Measurements from ENCODE around the gene PIP5K1B.

GRCh38 chr9:69013382-69013727 is 308.3 kb downstream of the PIP5K1B start:
- TF ChIP-seq, protein P1, sequence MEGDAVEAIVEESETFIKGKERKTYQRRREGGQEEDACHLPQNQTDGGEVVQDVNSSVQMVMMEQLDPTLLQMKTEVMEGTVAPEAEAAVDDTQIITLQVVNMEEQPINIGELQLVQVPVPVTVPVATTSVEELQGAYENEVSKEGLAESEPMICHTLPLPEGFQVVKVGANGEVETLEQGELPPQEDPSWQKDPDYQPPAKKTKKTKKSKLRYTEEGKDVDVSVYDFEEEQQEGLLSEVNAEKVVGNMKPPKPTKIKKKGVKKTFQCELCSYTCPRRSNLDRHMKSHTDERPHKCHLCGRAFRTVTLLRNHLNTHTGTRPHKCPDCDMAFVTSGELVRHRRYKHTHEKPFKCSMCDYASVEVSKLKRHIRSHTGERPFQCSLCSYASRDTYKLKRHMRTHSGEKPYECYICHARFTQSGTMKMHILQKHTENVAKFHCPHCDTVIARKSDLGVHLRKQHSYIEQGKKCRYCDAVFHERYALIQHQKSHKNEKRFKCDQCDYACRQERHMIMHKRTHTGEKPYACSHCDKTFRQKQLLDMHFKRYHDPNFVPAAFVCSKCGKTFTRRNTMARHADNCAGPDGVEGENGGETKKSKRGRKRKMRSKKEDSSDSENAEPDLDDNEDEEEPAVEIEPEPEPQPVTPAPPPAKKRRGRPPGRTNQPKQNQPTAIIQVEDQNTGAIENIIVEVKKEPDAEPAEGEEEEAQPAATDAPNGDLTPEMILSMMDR (IDR thresholded peaks at IDR 0.05; ENCODE audit: low read depth, low read length, poor library complexity, severe bottlenecking), result no peak
- TF ChIP-seq EZH2phosphoT487 (IDR thresholded peaks at IDR 0.05; ENCODE audit: borderline replicate concordance, low read length), result no peak
